ENCODE measurements around the gene DCAF5.
A peak's percentile ranks its signal among the peaks of the same experiment; 100 is the strongest.
"Not testable (repeated sequence)": the region's sequence is repeated elsewhere in the genome, so short reads cannot be mapped to it uniquely, and the experiment has no call there.

Gene DCAF5

DNA sequence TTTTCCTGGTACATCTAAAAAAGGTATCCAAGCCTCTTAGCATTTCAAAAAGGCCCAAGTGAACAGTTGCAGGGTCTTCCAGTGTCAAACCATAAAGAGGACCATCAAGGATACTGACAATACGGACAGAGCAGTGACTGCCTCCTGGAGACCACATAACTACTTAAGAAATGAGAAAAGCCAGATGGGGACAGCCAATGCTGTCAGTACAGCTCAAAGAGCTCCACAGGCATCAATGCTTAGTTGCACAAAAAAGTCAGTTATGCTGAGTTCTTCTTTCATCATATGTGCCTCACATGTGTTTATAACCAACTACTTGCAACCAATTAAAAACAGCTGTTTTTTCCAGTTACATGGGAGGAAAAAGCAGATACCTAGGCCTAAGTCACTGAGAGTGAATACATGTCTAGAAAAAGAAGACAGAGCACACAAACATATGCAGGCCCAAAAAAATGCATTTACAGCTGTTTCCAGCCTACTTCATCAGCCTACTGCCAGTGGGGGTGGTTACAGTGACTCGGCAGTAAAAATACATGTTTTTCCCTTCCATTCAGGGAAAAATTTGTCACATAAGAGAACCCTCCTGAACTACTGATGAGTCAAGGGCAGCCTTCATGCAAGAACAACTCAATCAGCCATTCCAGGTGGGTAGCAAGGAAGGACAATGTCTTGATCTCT, 84.0 kb downstream of the DCAF5 start:
- TF ChIP-seq TAF1 (IDR thresholded peaks at IDR 0.05; ENCODE audit: low read depth, low read length): no peak
- no peak for TF ChIP-seq SPI1 (IDR thresholded peaks at IDR 0.05; ENCODE audit: low read depth, low read length)
- no peak for TF ChIP-seq POLR2A (IDR thresholded peaks at IDR 0.05; ENCODE audit: low read depth, low read length)
- no peak for TF ChIP-seq PAX5 (IDR thresholded peaks at IDR 0.05; ENCODE audit: insufficient read depth, low read length, severe bottlenecking)
- TF ChIP-seq POLR2AphosphoS5 (IDR thresholded peaks at IDR 0.05; ENCODE audit: low read depth, low read length): no peak
- TF ChIP-seq POU2F2 (IDR thresholded peaks at IDR 0.05; ENCODE audit: low read depth, low read length): no peak
- DNase-seq (ENCODE audit: insufficient read length, low spot score) (no peak), FAIRE-seq (no peak)

DNA sequence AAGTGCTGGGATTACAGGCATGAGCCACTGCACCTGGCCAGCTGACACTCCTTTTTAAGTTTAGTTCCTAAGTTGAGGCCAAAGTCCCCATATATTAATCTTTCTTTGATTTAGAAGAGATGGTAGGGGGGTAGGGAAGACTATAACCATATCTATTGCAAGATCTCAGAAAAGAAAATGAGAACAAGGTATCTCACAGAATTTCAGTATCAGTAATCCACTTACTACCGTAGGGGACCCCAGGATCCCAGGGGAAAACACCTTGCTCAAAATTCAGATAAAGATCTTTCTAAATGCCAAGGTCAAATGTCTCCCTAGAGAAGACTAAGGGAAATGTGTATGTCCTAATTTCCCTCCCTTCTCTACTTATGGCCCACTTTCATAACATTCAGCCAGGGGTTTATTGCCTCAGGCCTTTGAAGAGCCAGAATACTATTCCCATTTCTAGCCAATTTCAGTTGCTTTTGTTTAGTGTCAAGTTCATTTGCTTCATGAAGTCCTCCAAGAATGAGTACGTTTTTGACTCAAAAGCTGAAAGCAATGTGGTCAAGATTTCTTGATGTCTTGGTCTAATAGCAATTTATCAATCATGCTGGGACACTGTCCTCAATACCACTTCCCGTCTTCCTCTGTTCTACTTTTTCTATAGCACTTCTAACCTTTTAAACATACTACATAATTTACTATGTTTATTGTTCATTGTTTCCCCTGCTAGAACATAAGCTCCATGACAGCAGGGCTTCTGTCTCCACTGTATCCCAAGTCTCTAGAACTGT, 86.3 kb downstream of the DCAF5 start:
- TF ChIP-seq POU2F2 (IDR thresholded peaks at IDR 0.05; ENCODE audit: low read depth, low read length) (no peak), SPI1 (IDR thresholded peaks at IDR 0.05; ENCODE audit: low read depth, low read length) (peak; percentile 80)
- FAIRE-seq (no peak), DNase-seq (ENCODE audit: insufficient read length, low spot score) (no peak)

DNA sequence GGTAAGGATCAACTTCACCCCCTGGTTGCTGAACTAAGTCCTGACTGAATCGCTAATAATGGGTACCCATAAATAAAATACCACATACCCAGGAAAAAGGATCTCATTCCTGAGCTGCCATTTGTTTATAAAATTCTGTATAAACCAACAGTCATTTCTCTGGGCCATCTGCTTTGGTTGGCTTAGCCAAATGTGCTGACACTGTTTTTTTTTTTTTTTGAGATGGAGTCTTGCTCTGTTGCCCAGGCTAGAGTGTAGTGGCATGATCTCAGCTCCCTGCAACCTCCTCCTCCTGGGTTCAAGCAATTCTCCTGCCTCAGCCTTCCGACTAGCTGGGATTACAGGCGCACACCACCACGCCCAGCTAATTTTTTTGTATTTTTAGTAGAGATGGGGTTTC, 87.0 kb downstream of the DCAF5 start:
- DNase-seq (ENCODE audit: insufficient read length, low spot score); FAIRE-seq: not testable (repeated sequence)

DNA sequence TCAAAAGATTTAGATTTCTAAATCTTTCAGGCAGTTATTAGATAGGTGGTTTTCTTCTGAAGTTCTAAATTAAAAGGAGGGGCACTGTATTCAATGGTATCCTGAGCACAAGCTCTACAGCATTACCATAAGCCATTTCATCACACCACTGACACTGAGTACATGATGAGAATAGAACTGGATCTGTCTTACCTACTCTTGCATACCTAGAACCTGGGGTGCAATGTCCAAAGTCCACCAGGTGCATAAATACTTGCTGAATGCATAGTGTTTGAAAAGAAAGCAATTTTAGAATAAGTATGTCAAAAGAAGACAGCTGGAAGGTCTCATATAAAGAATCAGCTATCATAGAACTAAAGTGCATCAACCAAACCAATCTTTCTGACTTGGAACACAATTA, 88.3 kb downstream of the DCAF5 start:
- TF ChIP-seq POLR2AphosphoS5 (IDR thresholded peaks at IDR 0.05; ENCODE audit: low read depth, low read length) (no peak), POLR2A (IDR thresholded peaks at IDR 0.05; ENCODE audit: low read depth, low read length) (no peak), PAX5 (IDR thresholded peaks at IDR 0.05; ENCODE audit: insufficient read depth, low read length, severe bottlenecking) (no peak), POU2F2 (IDR thresholded peaks at IDR 0.05; ENCODE audit: low read depth, low read length) (no peak), TAF1 (IDR thresholded peaks at IDR 0.05; ENCODE audit: low read depth, low read length) (no peak), SPI1 (IDR thresholded peaks at IDR 0.05; ENCODE audit: low read depth, low read length) (no peak)
- FAIRE-seq (no peak), DNase-seq (ENCODE audit: insufficient read length, low spot score) (no peak)

DNA sequence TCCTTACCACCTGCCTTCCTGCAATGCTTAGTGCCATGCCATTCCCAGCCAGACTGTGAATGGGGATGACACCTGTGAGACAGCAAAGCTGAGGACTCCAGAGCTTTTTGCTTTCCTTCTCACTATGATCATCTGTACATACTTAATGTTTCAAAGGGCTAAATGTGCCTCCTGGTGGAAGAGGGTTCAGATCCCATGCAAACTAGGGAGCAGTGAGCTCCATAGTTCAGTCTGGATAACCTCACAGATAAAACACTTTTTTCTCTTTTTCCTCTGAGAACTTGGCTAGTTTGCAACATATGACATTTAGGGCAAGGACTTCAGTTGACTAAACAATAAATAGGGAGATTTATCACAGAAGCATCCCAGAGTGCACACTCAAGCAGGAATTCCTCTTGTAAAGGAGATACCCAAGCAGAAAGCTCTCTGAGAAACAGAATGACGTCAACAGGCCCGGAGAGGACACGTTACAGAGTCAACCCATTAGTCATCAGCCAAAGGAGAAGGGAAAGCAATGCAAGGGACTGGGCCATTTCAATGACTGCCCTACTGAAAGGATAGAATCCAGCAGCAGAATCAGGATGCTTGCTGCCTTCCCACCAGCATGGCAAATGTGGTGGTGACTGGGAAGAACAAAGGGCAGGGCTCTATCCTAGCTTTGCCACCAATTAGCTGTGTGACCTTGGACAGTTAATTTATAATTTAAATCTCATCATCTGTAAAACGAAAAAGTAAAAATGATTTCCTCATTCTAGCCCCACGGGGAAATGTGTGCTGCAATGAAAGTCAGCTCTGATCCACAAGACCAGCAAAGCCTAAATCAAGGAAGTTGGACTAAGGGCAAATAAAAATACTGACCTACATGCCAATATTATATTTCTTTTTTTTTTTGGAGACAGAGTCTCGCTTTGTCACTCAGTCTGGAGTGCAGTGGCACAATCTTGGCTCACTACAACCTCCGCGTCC, 93.0 kb downstream of the DCAF5 start:
- DNase-seq (ENCODE audit: insufficient read length, low spot score) (no peak), FAIRE-seq (no peak)

DNA sequence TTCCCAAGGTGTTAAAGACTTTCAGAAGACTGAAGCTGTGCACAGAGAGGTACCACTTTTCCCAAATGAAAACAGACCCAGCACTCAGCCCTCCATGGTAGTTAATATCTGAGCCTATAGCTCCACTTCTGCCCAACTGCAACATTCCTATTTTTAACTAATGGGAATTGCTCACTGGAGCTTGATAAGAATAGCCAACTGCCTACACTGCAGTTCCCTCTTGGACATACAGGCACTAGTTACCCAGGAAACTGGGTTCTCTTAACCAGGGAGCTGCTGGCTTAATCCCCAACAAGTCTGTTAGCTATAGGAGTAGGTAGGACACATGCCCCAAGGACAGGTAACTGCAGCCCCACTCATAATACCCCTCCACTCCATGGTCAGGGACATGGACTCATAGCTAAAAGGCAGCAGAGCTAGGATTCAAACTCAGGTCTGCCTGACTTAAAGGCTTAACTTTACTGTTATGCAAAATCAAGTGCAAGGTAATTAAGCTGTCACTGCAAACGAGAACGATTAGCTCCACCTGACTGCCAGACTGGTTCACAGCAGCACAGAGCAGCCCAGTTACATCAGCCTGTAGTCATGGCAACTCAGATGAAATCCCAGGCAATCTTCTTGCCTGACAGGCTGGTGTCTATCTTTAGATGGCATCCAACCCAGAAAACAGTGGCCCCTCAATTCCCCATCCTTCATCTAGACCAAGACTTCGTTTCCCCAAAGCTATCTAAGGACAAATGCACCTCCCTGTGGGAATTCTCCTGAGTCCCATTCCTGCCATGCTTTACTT, 96.7 kb downstream of the DCAF5 start:
- DNase-seq (ENCODE audit: insufficient read length, low spot score) (no peak), FAIRE-seq (no peak)
- TF ChIP-seq TAF1 (IDR thresholded peaks at IDR 0.05; ENCODE audit: low read depth, low read length) (no peak), POLR2AphosphoS5 (IDR thresholded peaks at IDR 0.05; ENCODE audit: low read depth, low read length) (no peak), POLR2A (IDR thresholded peaks at IDR 0.05; ENCODE audit: low read depth, low read length) (no peak), POU2F2 (IDR thresholded peaks at IDR 0.05; ENCODE audit: low read depth, low read length) (no peak)

More for the DNA sequence above, 93.0 kb downstream of the DCAF5 start:
- TF ChIP-seq POLR2AphosphoS5 (IDR thresholded peaks at IDR 0.05; ENCODE audit: low read depth, low read length) (no peak), POU2F2 (IDR thresholded peaks at IDR 0.05; ENCODE audit: low read depth, low read length) (no peak), PAX5 (IDR thresholded peaks at IDR 0.05; ENCODE audit: insufficient read depth, low read length, severe bottlenecking) (no peak), SPI1 (IDR thresholded peaks at IDR 0.05; ENCODE audit: low read depth, low read length) (no peak), TAF1 (IDR thresholded peaks at IDR 0.05; ENCODE audit: low read depth, low read length) (no peak), POLR2A (IDR thresholded peaks at IDR 0.05; ENCODE audit: low read depth, low read length) (no peak)

DNA sequence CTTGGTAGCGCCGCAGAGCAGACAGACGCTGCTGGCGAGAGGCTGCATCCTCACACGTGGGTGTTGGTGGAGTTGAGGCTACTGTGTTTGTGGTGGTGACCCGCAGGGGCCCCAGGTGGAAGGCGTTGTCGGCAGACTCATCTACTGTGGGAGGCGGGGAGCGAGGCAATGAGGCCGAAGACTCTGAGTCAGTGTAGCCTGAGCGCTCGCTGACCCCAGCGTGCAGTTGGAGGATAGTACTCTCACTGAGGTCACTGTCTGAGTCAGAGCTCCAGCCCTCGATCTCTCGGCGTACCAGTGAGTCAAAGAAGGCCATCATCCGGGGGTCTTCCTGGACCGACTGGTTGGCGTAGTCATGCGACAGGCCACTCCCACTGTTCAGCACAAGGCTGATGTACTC, 97.8 kb downstream of the DCAF5 start:
- no peak for FAIRE-seq
- no peak for DNase-seq (ENCODE audit: insufficient read length, low spot score)
- no peak for TF ChIP-seq TAF1 (IDR thresholded peaks at IDR 0.05; ENCODE audit: low read depth, low read length)

DNA sequence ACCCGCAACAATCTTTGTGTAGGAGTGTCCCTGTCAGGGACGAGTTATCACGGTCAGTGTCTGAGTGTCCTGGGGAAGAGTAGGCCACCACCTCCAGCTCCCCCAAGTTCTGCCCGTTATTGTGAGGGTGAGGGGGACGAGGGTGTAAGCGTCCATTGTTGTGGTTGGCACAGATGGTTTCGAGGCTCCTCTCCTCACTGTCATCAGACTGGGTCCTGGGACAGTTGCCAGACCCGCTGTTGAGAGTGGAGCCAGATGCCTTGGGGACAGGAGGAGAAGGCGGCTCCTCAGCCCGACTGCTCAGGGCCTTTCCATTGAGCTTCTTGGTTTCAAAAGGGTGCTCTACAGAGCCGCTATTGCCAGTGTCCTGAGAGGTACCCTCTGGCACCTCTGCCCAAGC, 98.9 kb downstream of the DCAF5 start:
- FAIRE-seq: no peak

DNA sequence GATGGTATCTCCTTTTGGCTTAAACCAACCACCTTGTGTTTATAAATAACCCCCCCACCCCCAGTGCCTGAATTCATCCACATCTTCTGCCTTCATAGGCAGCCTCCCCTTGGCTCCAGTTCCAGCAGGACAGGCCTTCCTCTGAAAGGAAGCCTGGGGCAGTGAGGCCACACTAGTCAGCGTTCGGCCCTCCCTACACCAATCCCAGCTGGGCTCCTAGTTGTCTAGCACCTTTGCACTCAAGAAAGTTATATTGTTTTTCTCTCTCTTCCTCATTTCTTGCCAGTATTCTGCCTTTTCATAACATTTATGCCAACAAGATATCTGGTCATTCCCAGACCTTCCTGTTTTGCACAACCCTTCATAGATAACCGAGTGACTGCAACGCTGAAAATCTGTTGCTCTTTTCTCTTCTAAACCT, 100.7 kb downstream of the DCAF5 start:
- FAIRE-seq: no peak
- DNase-seq (ENCODE audit: insufficient read length, low spot score): no peak
- TF ChIP-seq SPI1 (IDR thresholded peaks at IDR 0.05; ENCODE audit: low read depth, low read length) (no peak), POLR2AphosphoS5 (IDR thresholded peaks at IDR 0.05; ENCODE audit: low read depth, low read length) (no peak), TAF1 (IDR thresholded peaks at IDR 0.05; ENCODE audit: low read depth, low read length) (no peak), PAX5 (IDR thresholded peaks at IDR 0.05; ENCODE audit: insufficient read depth, low read length, severe bottlenecking) (no peak), POU2F2 (IDR thresholded peaks at IDR 0.05; ENCODE audit: low read depth, low read length) (no peak), POLR2A (IDR thresholded peaks at IDR 0.05; ENCODE audit: low read depth, low read length) (no peak)

More for the DNA sequence above, 98.9 kb downstream of the DCAF5 start:
- no peak for TF ChIP-seq POLR2A (IDR thresholded peaks at IDR 0.05; ENCODE audit: low read depth, low read length)
- no peak for TF ChIP-seq SPI1 (IDR thresholded peaks at IDR 0.05; ENCODE audit: low read depth, low read length)
- no peak for TF ChIP-seq POLR2AphosphoS5 (IDR thresholded peaks at IDR 0.05; ENCODE audit: low read depth, low read length)
- no peak for TF ChIP-seq PAX5 (IDR thresholded peaks at IDR 0.05; ENCODE audit: insufficient read depth, low read length, severe bottlenecking)
- no peak for TF ChIP-seq POU2F2 (IDR thresholded peaks at IDR 0.05; ENCODE audit: low read depth, low read length)
- TF ChIP-seq TAF1 (IDR thresholded peaks at IDR 0.05; ENCODE audit: low read depth, low read length): no peak
- no peak for DNase-seq (ENCODE audit: insufficient read length, low spot score)

Data from GM12891 (cell line).